Frontal cortex (tissue), 4 donors: ENCODE data around the gene CASKIN1. TPM values are rescaled to one million over a fixed set of nuclear protein-coding genes. Genes with fewer than 3 reads are reported as not detected.
"Not testable (repeated sequence)": the region's sequence is repeated elsewhere in the genome, so short reads cannot be mapped to it uniquely, and the experiment has no call there.

Experiments
- DNase-seq, 2 donors: peaks; one replicate each; pipeline ENCODE4 v3.0.0; 2012; ENCODE audit warnings: low spot score in 2 of 2
- FAIRE-seq: peaks from 2 replicates; lab custom pipeline; 2012; peaks lifted over from hg19 to GRCh38; lab: Jason Lieb, UNC
- total RNA-seq: library from RNA; depleted of rRNA; stranded (reverse); fragments of >200 nt; gene quantifications from one replicate; pipeline ENCODE4 v1.2.3, GENCODE V29; 2014
- donor health status: control.
- donor health status: control.
- donor health status: control.

Gene CASKIN1
- total RNA-seq, 1 donor from 2014 or later, result 15.9 TPM

GRCh38 chr16:2210386-2211365 is 14.3 kb upstream of the CASKIN1 start, which contains the start of gene BRICD5:
TSS of gene BRICD5 (minus strand) at chr16:2210863. CDS start at chr16:2210833, 30 bp downstream.
- no peak for FAIRE-seq
- no peak for DNase-seq

DNA sequence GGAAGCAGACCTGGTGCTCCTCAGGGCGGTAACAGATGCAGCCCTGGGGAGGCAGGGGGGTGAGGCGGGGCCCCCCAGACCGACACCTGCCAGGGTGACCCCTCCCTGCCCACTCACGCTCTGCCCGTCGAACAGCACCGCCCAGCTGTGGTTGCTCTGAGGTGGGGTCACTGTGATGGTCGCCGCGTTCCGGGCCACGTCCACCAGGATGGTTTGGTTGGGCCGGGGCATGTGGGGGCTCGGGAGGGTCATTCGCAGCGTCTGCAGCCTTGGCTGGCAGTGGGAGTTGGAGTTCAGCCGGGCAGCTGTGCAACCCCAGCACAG is 13.6 kb upstream of the CASKIN1 start:
- no peak for FAIRE-seq

GRCh38 chr16:2209258-2210008 is 13.0 kb upstream of the CASKIN1 start:
- FAIRE-seq (no peak), DNase-seq (no peak)

More for the DNA sequence above, 13.6 kb upstream of the CASKIN1 start:
- no peak for DNase-seq

DNA sequence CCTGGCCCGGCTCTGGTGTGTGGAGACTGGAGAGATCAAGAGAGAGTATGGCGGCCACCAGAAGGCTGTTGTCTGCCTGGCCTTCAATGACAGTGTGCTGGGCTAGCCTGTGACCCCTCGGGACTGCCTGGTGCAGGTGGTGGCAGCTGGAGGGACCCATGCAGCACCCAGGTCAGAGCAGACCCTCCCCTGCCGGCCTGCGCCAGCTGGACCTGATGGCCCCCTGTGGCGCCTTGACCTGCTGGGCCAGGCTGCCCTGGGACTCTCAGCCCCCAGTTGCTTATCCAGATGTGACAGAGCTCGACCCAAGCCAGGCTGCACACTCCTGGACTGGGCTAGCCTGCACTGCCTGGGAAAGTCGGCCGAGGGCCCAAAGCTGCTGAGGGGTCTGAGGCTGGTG is 12.4 kb upstream of the CASKIN1 start:
- DNase-seq (no peak), FAIRE-seq (no peak)

GRCh38 chr16:2208308-2208707 is 11.9 kb upstream of the CASKIN1 start:
- DNase-seq, result no peak
- FAIRE-seq, result no peak

- FAIRE-seq, result no peak
- DNase-seq, result no peak
Observed at GRCh38 chr16:2207872-2208271, 11.5 kb upstream of the CASKIN1 start.

- FAIRE-seq (no peak), DNase-seq (no peak)
Observed at GRCh38 chr16:2206780-2207433, 10.5 kb upstream of the CASKIN1 start.

DNA sequence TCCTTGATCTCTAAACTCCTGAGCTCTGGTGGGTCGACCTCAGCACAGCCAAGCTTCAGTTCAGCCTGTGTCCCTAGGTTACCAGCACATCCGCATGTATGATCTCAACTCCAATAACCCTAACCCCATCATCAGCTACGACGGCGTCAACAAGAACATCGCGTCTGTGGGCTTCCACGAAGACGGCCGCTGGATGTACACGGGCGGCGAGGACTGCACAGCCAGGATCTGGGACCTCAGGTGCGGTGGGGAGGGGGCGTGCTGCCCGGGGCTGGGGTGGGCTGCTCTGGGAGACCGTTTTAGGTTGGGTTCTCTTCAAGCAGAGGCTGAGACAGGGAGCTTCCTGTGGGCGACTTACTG is 10.0 kb upstream of the CASKIN1 start:
- FAIRE-seq (no peak), DNase-seq (no peak)

DNA sequence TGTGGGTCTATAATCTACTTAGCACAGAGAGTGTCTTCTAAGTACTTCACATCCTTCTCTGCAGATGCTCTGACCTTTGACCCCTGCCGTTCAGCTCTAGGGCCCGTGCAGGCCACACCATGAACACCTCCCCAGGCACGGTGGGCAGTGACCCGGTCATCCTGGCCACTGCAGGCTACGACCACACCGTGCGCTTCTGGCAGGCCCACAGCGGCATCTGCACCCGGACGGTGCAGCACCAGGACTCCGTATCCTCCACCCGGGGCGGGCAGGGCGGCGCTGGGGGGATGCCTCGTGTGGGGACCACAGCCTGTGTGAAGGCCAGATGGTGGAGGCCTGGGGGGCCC is 9.5 kb upstream of the CASKIN1 start:
- DNase-seq, result no peak
- no peak for FAIRE-seq

DNA sequence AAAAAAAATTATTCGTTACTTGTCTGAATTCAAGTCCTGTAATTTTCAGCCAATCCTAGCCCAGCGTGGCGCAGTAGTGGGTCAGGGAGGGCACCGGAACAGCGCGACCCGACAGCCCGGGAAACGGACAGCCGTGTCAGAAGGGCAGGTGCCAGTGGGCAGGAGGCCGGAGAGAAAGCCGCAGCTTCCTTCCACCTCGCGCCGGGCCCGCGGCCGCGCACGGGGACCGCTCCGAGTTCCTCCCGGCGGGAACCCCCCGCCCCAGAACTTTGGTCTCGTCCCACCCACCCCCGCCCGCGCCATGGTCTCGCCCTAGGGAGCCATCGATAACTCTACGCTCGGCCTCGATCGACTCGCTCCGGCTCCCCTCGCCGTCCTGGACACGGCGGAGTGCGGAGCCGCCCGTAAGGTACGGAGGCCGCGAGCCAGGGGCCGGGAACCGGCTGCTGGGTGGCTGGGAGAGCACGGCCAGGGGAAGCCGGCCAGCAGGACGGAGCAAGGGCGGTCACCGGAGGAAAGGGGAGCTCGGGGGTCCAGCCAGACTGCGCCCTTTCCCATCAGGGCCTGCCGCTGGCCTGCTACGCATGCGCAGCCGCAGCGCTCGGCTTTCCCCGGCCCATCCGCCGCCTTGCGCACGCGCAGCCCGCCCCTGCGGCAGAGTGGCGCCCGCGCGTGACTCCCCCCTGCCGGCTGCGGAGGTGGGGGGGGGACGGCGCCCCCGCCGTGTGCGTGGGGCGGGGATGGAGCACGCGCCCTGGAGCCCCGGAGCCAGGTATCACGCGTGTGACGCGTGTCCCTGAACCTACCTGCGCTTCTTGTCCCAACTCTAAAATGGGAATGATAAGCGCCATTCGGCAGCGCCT is 8.9 kb upstream of the CASKIN1 start, which contains the start of gene MLST8:
Gene MLST8 (plus strand): TSS at position 351 of the 863 bp plus-strand sequence. CDS start 632 bp downstream, outside the sequence.
- peak; percentile 96 to 98 for DNase-seq
- FAIRE-seq, result no peak

GRCh38 chr16:2204416-2205103 is 8.2 kb upstream of the CASKIN1 start:
- no peak for FAIRE-seq

DNA sequence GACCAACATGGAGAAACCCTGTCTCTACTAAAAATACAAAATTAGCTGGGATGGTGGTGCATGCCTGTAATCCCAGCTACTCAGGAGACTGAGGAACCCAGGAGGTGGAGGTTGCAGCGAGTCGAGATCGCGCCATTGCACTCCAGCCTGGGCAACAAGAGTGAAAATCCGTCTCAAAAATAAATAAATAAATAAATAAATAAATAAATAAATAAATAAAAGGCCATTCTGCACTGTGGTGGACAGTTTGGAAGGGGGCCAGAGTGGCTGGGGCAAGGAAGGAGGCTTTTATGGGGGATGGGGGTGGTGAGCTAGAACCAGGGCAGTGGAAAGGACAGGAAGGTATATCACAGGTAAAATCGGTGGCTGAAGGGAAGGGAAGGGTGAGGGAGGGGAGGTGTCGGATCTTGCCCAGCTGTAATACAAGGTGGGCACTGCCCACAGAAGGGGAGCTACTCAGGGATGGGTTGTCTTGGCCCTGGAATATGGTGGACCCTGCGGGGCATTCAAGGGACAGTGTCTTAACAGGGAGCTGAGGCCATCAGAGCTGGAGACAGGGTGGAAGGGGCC is 6.8 kb upstream of the CASKIN1 start:
- DNase-seq, FAIRE-seq: not testable (repeated sequence)

More at GRCh38 chr16:2204416-2205103, 8.2 kb upstream of the CASKIN1 start:
- no peak for DNase-seq

- DNase-seq, result no peak
Observed at GRCh38 chr16:2200313-2200712, 3.9 kb upstream of the CASKIN1 start.

DNA sequence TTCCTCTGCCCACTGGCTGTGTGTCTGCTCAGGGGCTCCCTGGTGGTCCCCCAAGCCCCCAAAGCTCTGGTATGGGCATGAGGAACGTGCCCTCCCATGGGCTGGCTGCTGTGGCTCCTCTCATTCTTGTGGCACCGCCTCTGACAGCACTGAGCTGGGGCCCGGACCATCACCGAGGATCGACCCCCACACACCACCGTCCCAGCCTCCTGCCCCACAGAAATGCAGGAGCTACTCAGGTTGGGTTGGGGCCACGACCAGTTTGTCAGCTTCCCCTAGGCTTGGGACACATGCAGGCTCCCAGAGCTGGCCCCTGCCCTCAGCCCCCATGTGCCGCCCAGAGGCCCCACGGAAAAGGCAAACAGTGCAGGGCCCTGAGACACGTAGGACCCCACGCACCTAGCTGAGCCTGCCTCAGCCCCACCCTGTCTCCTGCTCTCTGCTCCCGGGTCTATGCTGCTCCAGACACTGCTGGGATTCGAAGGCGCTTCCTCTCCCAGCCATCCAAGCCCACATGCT is 3.3 kb upstream of the CASKIN1 start:
- DNase-seq, result no peak
- no peak for FAIRE-seq

More at GRCh38 chr16:2200313-2200712, 3.9 kb upstream of the CASKIN1 start:
- FAIRE-seq, result no peak

DNA sequence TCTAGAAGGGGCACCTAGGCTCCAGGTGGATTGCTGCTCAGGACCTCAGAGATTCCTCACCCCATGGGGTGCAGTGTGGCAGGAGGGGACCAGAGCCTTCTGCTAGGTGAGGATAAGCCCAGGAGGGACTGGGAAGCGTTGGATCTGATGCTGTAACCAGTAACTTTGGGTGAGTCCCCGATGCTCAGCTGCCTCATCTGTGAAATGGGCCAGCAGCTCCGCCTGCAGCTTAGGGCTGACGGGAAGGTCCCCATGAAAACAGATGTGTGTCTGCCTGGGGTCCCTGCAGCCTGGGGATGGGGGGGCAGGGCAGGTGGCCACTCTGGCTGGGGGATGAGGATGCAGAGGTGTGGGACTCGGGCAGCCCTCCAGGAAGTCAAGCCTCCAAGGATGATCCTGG is 2.7 kb upstream of the CASKIN1 start:
- no peak for DNase-seq
- FAIRE-seq, result no peak

DNA sequence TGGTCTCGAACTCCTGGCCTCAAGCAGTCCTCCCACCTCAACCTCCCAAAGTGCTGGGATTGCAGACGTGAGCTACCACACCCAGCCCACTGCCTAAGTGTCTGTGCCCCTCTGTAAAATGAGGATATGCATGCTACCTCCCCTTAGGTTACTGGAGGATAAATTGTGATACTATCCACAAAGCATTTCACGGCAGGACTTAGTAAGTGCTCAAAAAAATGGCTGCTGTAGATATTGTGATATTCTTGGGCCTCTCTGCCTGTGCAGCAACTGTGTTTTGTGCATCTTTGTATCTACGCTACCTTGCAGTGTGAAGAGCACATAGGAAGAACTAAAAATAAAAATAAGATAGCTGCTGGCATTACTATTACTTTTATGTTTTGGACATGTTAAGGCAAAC is 1.9 kb upstream of the CASKIN1 start:
- DNase-seq (no peak), FAIRE-seq (no peak)

DNA sequence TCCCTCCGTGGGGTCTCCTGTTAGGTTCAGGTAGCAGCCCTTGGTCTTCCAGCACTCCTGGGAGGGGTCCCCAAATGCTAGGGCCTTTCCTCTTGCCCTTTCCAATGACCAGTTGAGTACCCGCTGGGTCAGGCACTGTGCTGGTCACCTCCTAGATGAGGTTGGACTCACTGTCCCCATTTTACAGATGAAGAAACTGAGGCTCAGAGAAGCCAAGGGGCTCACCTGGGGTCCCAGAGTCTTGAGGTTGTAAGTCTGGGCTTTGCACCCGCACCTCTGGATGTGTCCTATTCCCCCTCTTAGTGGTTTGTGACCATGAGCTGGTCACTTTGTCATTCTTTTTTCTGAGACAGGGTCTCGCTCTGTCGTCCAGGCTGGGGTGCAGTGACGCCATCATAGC is 1.4 kb upstream of the CASKIN1 start:
- no peak for FAIRE-seq
- DNase-seq, result no peak

DNA sequence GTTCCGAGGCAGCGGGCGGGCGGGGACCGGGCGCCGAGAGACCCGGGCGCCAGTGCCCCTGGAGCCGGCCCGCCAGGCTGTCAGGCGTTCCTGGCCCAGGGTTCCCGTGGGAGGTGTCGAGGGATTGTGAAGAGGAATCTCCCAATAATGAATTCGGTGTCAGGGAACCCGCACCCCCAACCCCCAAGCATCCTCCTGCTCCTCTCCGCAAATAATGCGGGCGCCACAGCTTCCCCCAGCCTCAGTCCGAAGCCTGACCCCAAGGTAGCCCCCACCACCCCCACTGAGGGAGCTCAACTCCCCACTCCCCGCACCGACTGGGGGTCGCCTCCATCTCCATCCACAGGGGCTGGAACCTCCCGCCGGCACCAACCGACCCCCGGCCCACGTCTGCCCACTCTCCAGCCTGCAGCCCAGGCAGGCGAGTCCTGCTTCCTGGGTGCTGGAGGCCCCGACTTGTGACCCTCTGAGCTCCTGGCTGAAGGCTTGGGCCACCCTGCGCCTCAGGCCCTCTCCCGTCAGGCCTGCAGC is 641 bp upstream of the CASKIN1 start:
- DNase-seq, result no peak
- no peak for FAIRE-seq
